HCT116 (cell line): ENCODE results near the gene SALL4. TPM values are rescaled to one million over a fixed set of nuclear protein-coding genes. Genes with fewer than 3 reads are reported as not detected.
A peak's percentile ranks its signal among the peaks of the same experiment; 100 is the strongest.

Source experiments
- ATAC-seq: fragments of 200-7000 bp; cut with Tn5 transposase; 2 replicates; pipeline ENCODE4 v1.9.1; 2020; ENCODE audit warnings: mild to moderate bottlenecking, moderate library complexity
- BruUV-seq: library from RNA; stranded (reverse); fragments of 400-500 nt; replicated peaks from 2 replicates; lab custom pipeline; 2021; lab: Mats Ljungman, UMichigan
- CTCF ChIA-PET: fragments of 300-600 bp; sonication (Branson Sonifier 250); formaldehyde crosslinking; loops from one replicate; lab custom pipeline; 2021; ENCODE audit warnings: antibody characterized with exemption; lab: Charles Lee
- POLR2A ChIA-PET: fragments of 300-600, 350-600 bp; sonication (Branson Sonifier 250); formaldehyde crosslinking; loops from one replicate; lab custom pipeline; 2021; ENCODE audit warnings: antibody characterized with exemption; lab: Charles Lee
- RAD21 ChIA-PET, 2 experiments: fragments of 300-600 bp; sonication (Branson Sonifier 250); formaldehyde crosslinking; loops; one replicate each; lab custom pipeline; 2023; ENCODE audit warnings: low total read pairs in 2 of 2; ENCODE audit not compliant: uncharacterized antibody in 2 of 2, unreplicated experiment in 2 of 2, low non-redundant PET in 1 of 2; lab: Charles Lee
- DNase-seq: peaks from one replicate; pipeline ENCODE4 v3.0.0-alpha.2; 2010; ENCODE audit warnings: low read depth, low spot score
- H2AFZ ChIP-seq: fragments of 200-600 bp; shearing (Covaris generic), sonication (generic); 2 replicates; pipeline ENCODE4 v1.6.1; 2017; ENCODE audit warnings: low read depth, mixed run types, mixed read lengths, antibody characterized with exemption, low read length; ENCODE audit not compliant: poor library complexity, severe bottlenecking
- H3K27ac ChIP-seq: 2 replicates; pipeline ENCODE4 v1.5.1; 2012; ENCODE audit warnings: low read depth, low read length
- H3K27me3 ChIP-seq: fragments of 200-600 bp; sonication (generic); 2 replicates; pipeline ENCODE4 v1.6.1; 2016; ENCODE audit warnings: mixed run types, low read length, mixed read lengths; ENCODE audit not compliant: insufficient read depth
- H3K36me3 ChIP-seq, 2 experiments: fragments of 200-500 bp in 1 of 2; fragments of 200-600 bp in 1 of 2; sonication (Bioruptor generic) in 1 of 2; sonication (generic) in 1 of 2; 2 replicates each; pipeline versions ENCODE4 v1.5.1 to v1.6.1; 2014 to 2016; ENCODE audit warnings: low read length in 2 of 2, inconsistent platforms in 1 of 2, mixed read lengths in 1 of 2, mixed run types in 1 of 2; ENCODE audit not compliant: insufficient read depth in 2 of 2, control insufficient read depth in 1 of 2
- H3K4me1 ChIP-seq, 2 experiments: fragments of 200-600 bp in 1 of 2; sonication (generic) in 1 of 2; 2 replicates each; pipeline versions ENCODE4 v1.5.1 to v1.6.1; 2012 to 2017; ENCODE audit warnings: low read length in 2 of 2, inconsistent platforms in 1 of 2, mild to moderate bottlenecking in 1 of 2, mixed read lengths in 1 of 2, mixed run types in 1 of 2, moderate library complexity in 1 of 2; ENCODE audit not compliant: insufficient read depth in 2 of 2, control insufficient read depth in 1 of 2
- H3K4me2 ChIP-seq: fragments of 200-600 bp; sonication (generic); 2 replicates; pipeline ENCODE4 v1.6.1; 2017; ENCODE audit warnings: mixed run types, low read length, mixed read lengths
- H3K4me3 ChIP-seq, 2 experiments: fragments of 200-600 bp in 1 of 2; sonication (generic) in 1 of 2; replicated peaks in 1 of 2; 2 replicates each; pipeline ENCODE4 v1.5.1; 2011 to 2016; ENCODE audit warnings: low read length in 2 of 2, control low read depth in 1 of 2, low read depth in 1 of 2, mild to moderate bottlenecking in 1 of 2, mixed read lengths in 1 of 2, mixed run types in 1 of 2
- H3K79me2 ChIP-seq: fragments of 200-600 bp; sonication (generic); 2 replicates; pipeline ENCODE4 v1.6.1; 2017; ENCODE audit warnings: mild to moderate bottlenecking, mixed run types, low read length, moderate library complexity, mixed read lengths; ENCODE audit not compliant: insufficient read depth
- H3K9ac ChIP-seq: fragments of 200-600 bp; sonication (generic); 2 replicates; pipeline ENCODE4 v1.6.1; 2016; ENCODE audit warnings: low read length, mixed read lengths
- H3K9me2 ChIP-seq: fragments of 200-600 bp; sonication (generic), shearing (Covaris generic); 2 replicates; pipeline ENCODE4 v1.6.1; 2017; ENCODE audit warnings: mixed run types, mild to moderate bottlenecking, moderate library complexity; ENCODE audit not compliant: insufficient read depth
- H3K9me3 ChIP-seq, 2 experiments: fragments of 200-500 bp in 1 of 2; fragments of 200-600 bp in 1 of 2; sonication (Bioruptor generic) in 1 of 2; sonication (generic) in 1 of 2; 2 replicates each; pipeline ENCODE4 v1.6.1; 2014 to 2017; ENCODE audit warnings: low read length in 2 of 2, mixed read lengths in 2 of 2, inconsistent platforms in 1 of 2, low read depth in 1 of 2, mild to moderate bottlenecking in 1 of 2, mixed run types in 1 of 2, moderate library complexity in 1 of 2; ENCODE audit not compliant: control insufficient read depth in 1 of 2, insufficient read depth in 1 of 2
- H4K20me1 ChIP-seq: fragments of 200-600 bp; sonication (generic), shearing (Covaris generic); 2 replicates; pipeline ENCODE4 v1.6.1; 2017; ENCODE audit warnings: mixed run types, mild to moderate bottlenecking, moderate library complexity; ENCODE audit not compliant: insufficient read depth
- CBX3 ChIP-seq: IDR thresholded peaks from 2 replicates; pipeline ENCODE4 v1.6.1; 2012; ENCODE audit warnings: low read depth
- CTCF ChIP-seq, 3 experiments: fragments of 200-600 bp in 1 of 3; sonication (generic) in 1 of 3; IDR thresholded peaks in 2 of 3; conservative IDR thresholded peaks in 1 of 3; 2 replicates each; pipeline ENCODE4 v1.5.1; 2012 to 2017; ENCODE audit warnings: low read depth in 2 of 3, low read length in 2 of 3, antibody characterized with exemption in 1 of 3, borderline replicate concordance in 1 of 3, control low read depth in 1 of 3, mild to moderate bottlenecking in 1 of 3, mixed read lengths in 1 of 3, mixed run types in 1 of 3, moderate library complexity in 1 of 3; ENCODE audit not compliant: insufficient read depth in 1 of 3
- EGR1 ChIP-seq: IDR thresholded peaks from 2 replicates; pipeline ENCODE4 v1.6.1; 2012; ENCODE audit warnings: low read depth
- ELF1 ChIP-seq: IDR thresholded peaks from 2 replicates; pipeline ENCODE4 v1.6.1; 2012; ENCODE audit warnings: low read depth, borderline replicate concordance
- EZH2phosphoT487 ChIP-seq: fragments of 200-600 bp; IDR thresholded peaks from 2 replicates; pipeline ENCODE4 v1.6.1; 2018; ENCODE audit warnings: antibody characterized with exemption, borderline replicate concordance
- FOSL1 ChIP-seq: IDR thresholded peaks from 2 replicates; pipeline ENCODE4 v1.6.1; 2012; ENCODE audit warnings: low read depth
- POLR2A ChIP-seq: IDR thresholded peaks from 2 replicates; pipeline ENCODE4 v1.7.0; 2011; ENCODE audit warnings: borderline replicate concordance; ENCODE audit not compliant: insufficient read depth, insufficient read length; ENCODE audit errors: extremely low read depth
- RAD21 ChIP-seq: IDR thresholded peaks from 2 replicates; pipeline ENCODE4 v1.6.1; 2012; ENCODE audit warnings: low read depth, mild to moderate bottlenecking
- REST ChIP-seq: IDR thresholded peaks from 2 replicates; pipeline ENCODE4 v1.6.1; 2012; ENCODE audit warnings: low read depth
- SIN3A ChIP-seq: IDR thresholded peaks from 2 replicates; pipeline ENCODE4 v1.6.1; 2012; ENCODE audit warnings: low read depth
- SRF ChIP-seq: IDR thresholded peaks from 2 replicates; pipeline ENCODE4 v1.6.1; 2012; ENCODE audit warnings: low read depth
- YY1 ChIP-seq: IDR thresholded peaks from 2 replicates; pipeline ENCODE4 v1.6.1; 2011; ENCODE audit warnings: low read length, low read depth, moderate library complexity, mild to moderate bottlenecking; ENCODE audit not compliant: insufficient replicate concordance; ENCODE audit errors: extremely low read depth
- ZFX ChIP-seq: fragments of 450-650 bp; IDR thresholded peaks from 2 replicates; pipeline ENCODE4 v1.6.1; 2017
- ZNF274 ChIP-seq: fragments of 200-500 bp; sonication (Bioruptor generic); IDR thresholded peaks from 2 replicates; pipeline ENCODE4 v1.6.1; 2014; ENCODE audit warnings: mild to moderate bottlenecking, low read depth, low read length, inconsistent platforms
- intact Hi-C: fragments of 100-400 bp; cut with micrococcal nuclease; formaldehyde crosslinking; loops from 2 replicates; pipeline ENCODE4 v1.10.0; 2022
- total RNA-seq: library from RNA; stranded (reverse); gene quantifications from one replicate; pipeline ENCODE4 v1.2.1, GENCODE V29; 2021; ENCODE audit not compliant: unreplicated experiment
- TF ChIP-seq, protein P1 (sequence below): IDR thresholded peaks from 2 replicates; pipeline ENCODE4 v1.6.1; 2011; ENCODE audit warnings: mild to moderate bottlenecking, low read length, moderate library complexity; ENCODE audit not compliant: insufficient replicate concordance; ENCODE audit errors: extremely low read depth
- TF ChIP-seq, protein P2 (sequence below): IDR thresholded peaks from 2 replicates; pipeline ENCODE4 v1.6.1; 2012
- TF ChIP-seq, protein P3 (sequence below): IDR thresholded peaks from 2 replicates; pipeline ENCODE4 v1.6.1; 2012

SALL4 gene
- total RNA-seq, 1 experiment from 2014 or later, result 1.9 TPM

- Histone ChIP-seq H3K9ac (peak overlapping the region; percentile 91), H3K4me2 (peak overlapping the region; percentile 94), H4K20me1 (no peaks in the 10 kb centered on the region), H3K9me2 (no peaks in the 10 kb centered on the region), H2AFZ (peak overlapping the region; percentile 32), H3K79me2 (no peaks in the 10 kb centered on the region; the same call in 1 of the 2 replicates), H3K4me3 (peak overlapping the region; percentile 74 to 88), H3K4me1 (peaks cover 23 to 45% of the 10 kb centered on the region in 2 experiments), H3K27ac (peak overlapping the region; percentile 89), H3K36me3 (no peaks in the 10 kb centered on the region), H3K27me3 (no peaks in the 10 kb centered on the region), H3K9me3 (no peaks in the 10 kb centered on the region)
- ATAC-seq (peak; percentile 95), DNase-seq (peak; percentile 85)
- intact Hi-C loops, result loop anchor here (2.0 kb wide), 1 partner anchor 28 kb away; no protein-coding TSS in a partner anchor
- ChIA-PET POLR2A (interaction anchor here (0.6 to 1.4 kb wide), 3 partner anchors 15 to 406 kb away, joined by 3 to 10 read pairs (median 5); no protein-coding TSS in a partner anchor), RAD21 (interaction anchor here (0.6 to 0.7 kb wide), 3 partner anchors 14 to 1788 kb away, joined by 3 to 5 read pairs (median 3); no protein-coding TSS in a partner anchor), CTCF (interaction anchor here (1.5 kb wide), 1 partner anchor 294 kb away, joined by 4 read pairs; no protein-coding TSS in a partner anchor)
- TSS peak; percentile 91 for BruUV-seq
- TF ChIP-seq CTCF (IDR thresholded peaks at IDR 0.05 in 2 of 3, conservative IDR thresholded peaks at IDR 0.05 in 1 of 3; ENCODE audit: borderline replicate concordance in 1 of 3, insufficient read depth in 1 of 3, low read depth in 2 of 3, low read length in 2 of 3) (peak in 2 of 3 experiments; percentile 33 to 45; a peak in 4 of 6 replicates), REST (no peak), CBX3 (no peak), SRF (no peak), YY1 (peak; percentile 48), EZH2phosphoT487 (no peak), POLR2A (peak; percentile 50), EGR1 (0 out of 2 replicates have a peak, but pooled peaks have one; percentile 37), ZNF274 (no peak), FOSL1 (no peak), ELF1 (no peak), RAD21 (no peak), ZFX (no peak), SIN3A (peak; percentile 54; the same call in 1 of the 2 replicates)
- TF ChIP-seq, protein P1, sequence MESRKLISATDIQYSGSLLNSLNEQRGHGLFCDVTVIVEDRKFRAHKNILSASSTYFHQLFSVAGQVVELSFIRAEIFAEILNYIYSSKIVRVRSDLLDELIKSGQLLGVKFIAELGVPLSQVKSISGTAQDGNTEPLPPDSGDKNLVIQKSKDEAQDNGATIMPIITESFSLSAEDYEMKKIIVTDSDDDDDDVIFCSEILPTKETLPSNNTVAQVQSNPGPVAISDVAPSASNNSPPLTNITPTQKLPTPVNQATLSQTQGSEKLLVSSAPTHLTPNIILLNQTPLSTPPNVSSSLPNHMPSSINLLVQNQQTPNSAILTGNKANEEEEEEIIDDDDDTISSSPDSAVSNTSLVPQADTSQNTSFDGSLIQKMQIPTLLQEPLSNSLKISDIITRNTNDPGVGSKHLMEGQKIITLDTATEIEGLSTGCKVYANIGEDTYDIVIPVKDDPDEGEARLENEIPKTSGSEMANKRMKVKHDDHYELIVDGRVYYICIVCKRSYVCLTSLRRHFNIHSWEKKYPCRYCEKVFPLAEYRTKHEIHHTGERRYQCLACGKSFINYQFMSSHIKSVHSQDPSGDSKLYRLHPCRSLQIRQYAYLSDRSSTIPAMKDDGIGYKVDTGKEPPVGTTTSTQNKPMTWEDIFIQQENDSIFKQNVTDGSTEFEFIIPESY, result no peak
- TF ChIP-seq, protein P2, sequence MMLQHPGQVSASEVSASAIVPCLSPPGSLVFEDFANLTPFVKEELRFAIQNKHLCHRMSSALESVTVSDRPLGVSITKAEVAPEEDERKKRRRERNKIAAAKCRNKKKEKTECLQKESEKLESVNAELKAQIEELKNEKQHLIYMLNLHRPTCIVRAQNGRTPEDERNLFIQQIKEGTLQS, result no peak
- TF ChIP-seq, protein P3, sequence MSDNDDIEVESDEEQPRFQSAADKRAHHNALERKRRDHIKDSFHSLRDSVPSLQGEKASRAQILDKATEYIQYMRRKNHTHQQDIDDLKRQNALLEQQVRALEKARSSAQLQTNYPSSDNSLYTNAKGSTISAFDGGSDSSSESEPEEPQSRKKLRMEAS, result no peak
Observed at GRCh38 chr20:51766994-51767866, 35.1 kb downstream of the SALL4 start.
